Measurements from ENCODE around the gene ECEL1.
A peak's percentile ranks its signal among the peaks of the same experiment; 100 is the strongest.
"Not testable (repeated sequence)": the region's sequence is repeated elsewhere in the genome, so short reads cannot be mapped to it uniquely, and the experiment has no call there.

Gene ECEL1

GRCh38 chr2:232440220-232441018, 47.2 kb downstream of the ECEL1 start:
- DNase-seq: peak; percentile 87

- DNase-seq: no peak
Observed at GRCh38 chr2:232439758-232440135, 47.9 kb downstream of the ECEL1 start.

GRCh38 chr2:232438951-232439757, 48.5 kb downstream of the ECEL1 start:
- DNase-seq: peak; percentile 54

- no peak for DNase-seq
Observed at GRCh38 chr2:232438091-232438490, 49.5 kb downstream of the ECEL1 start.

GRCh38 chr2:232437195-232437571, 50.5 kb downstream of the ECEL1 start:
- DNase-seq: no peak

- no peak for DNase-seq
Observed at GRCh38 chr2:232436381-232437194, 51.0 kb downstream of the ECEL1 start.

GRCh38 chr2:232435805-232436204, 51.8 kb downstream of the ECEL1 start:
- no peak for DNase-seq

- DNase-seq: no peak
Observed at GRCh38 chr2:232435375-232435648, 52.3 kb downstream of the ECEL1 start.

GRCh38 chr2:232434563-232435374, 52.9 kb downstream of the ECEL1 start:
- DNase-seq: no peak

GRCh38 chr2:232434091-232434490, 53.5 kb downstream of the ECEL1 start:
- no peak for DNase-seq

- not testable (repeated sequence) for DNase-seq
Observed at GRCh38 chr2:232433622-232434021, 54.0 kb downstream of the ECEL1 start.

GRCh38 chr2:232432598-232433184, 54.9 kb downstream of the ECEL1 start:
- DNase-seq: no peak

- no peak for DNase-seq
Observed at GRCh38 chr2:232431705-232432590, 55.7 kb downstream of the ECEL1 start.

All from CD4-positive, alpha-beta T cell treated with Interleukin-17A for 4 hours (primary cell).